IPS-20b (cell line): Measurements from ENCODE around the gene MGAM2.

ENCODE experiments used
- H3K27ac ChIP-seq: one replicate; pipeline ENCODE4 v1.5.1; 2013; ENCODE audit warnings: low read length
- H3K27me3 ChIP-seq: 2 replicates; pipeline ENCODE4 v1.6.1; 2013; ENCODE audit warnings: mild to moderate bottlenecking, low read length, inconsistent platforms; ENCODE audit not compliant: insufficient read depth
- H3K36me3 ChIP-seq: 2 replicates; pipeline ENCODE4 v1.6.1; 2013; ENCODE audit warnings: low read depth, mild to moderate bottlenecking, inconsistent platforms, low read length, moderate library complexity; ENCODE audit not compliant: insufficient read depth
- H3K4me1 ChIP-seq: 2 replicates; pipeline ENCODE4 v1.6.1; 2013; ENCODE audit warnings: mild to moderate bottlenecking, control low read depth, inconsistent platforms, low read length, moderate library complexity; ENCODE audit not compliant: insufficient read depth
- H3K4me3 ChIP-seq: 2 replicates; pipeline ENCODE4 v1.5.1; 2013; ENCODE audit warnings: mild to moderate bottlenecking, low read length, inconsistent platforms
- H3K9ac ChIP-seq: 2 replicates; pipeline ENCODE4 v1.6.1; 2013; ENCODE audit warnings: low read depth, mild to moderate bottlenecking, inconsistent platforms, low read length, moderate library complexity
- H3K9me3 ChIP-seq: 2 replicates; pipeline ENCODE4 v1.6.1; 2013; ENCODE audit warnings: mild to moderate bottlenecking, low read depth, low read length, inconsistent platforms; ENCODE audit not compliant: insufficient read depth

MGAM2 gene

DNA sequence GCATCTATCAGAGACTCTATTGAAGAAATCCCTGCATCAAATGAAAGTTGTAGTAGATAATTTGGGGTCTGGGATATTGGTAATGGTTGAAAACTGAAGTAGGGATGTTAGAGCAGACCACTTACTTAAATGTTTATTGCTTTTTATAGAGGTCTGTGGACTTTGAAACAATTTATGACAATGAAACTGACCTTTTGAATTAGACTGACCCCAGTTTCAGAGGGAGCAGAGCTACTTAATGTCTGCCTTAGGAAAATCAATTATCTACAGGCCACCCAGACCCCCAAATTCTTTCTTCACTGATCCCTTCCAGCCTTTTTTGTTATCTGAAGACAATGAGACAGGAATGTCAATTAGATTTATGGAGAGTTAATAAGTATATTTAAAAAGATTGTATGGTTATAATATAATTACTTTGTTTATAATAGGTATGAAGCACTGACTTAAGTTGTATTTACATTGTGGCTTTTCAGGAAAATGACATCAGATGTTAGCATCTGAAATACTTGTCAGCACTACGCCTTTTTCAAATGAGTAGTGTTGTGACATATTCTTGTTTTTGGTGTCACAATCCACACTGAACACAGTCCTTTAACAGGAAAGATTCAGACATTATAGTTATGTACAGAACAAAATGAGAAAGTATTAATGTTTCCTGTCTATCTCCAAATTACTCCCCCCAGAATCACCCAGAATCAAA lies 13.9 kb downstream of the MGAM2 start:
- Histone ChIP-seq H3K4me3 (no peak overlapping the region), H3K27me3 (no peaks in the 10 kb centered on the region), H3K9me3 (no peaks in the 10 kb centered on the region), H3K36me3 (no peaks in the 10 kb centered on the region), H3K9ac (no peak overlapping the region), H3K4me1 (no peaks in the 10 kb centered on the region), H3K27ac (no peak overlapping the region)

DNA sequence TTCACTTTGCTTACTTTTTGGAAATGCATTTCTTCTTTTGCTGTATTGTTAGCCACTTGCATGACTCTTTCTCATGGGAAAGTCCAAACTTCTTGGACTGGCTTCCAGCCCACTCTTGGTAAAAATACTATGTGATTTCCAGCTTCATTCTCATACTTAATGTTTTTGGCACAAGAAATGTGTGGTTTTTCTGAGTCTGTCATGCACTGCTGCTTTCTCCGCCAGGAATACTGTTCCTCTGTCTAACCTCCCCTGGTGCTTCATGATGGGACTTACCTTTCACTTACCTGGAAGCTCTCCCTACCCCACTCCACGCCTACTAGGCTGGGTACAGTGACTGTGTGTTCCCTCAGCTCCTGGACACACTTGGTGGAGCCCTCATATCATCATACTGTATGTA lies 18.7 kb downstream of the MGAM2 start:
- Histone ChIP-seq H3K9me3 (no peaks in the 10 kb centered on the region), H3K27me3 (no peaks in the 10 kb centered on the region), H3K9ac (no peak overlapping the region), H3K4me3 (no peak overlapping the region), H3K4me1 (peaks cover 3% of the 10 kb centered on the region; the same call in 1 of the 2 replicates), H3K36me3 (no peaks in the 10 kb centered on the region), H3K27ac (no peak overlapping the region)

DNA sequence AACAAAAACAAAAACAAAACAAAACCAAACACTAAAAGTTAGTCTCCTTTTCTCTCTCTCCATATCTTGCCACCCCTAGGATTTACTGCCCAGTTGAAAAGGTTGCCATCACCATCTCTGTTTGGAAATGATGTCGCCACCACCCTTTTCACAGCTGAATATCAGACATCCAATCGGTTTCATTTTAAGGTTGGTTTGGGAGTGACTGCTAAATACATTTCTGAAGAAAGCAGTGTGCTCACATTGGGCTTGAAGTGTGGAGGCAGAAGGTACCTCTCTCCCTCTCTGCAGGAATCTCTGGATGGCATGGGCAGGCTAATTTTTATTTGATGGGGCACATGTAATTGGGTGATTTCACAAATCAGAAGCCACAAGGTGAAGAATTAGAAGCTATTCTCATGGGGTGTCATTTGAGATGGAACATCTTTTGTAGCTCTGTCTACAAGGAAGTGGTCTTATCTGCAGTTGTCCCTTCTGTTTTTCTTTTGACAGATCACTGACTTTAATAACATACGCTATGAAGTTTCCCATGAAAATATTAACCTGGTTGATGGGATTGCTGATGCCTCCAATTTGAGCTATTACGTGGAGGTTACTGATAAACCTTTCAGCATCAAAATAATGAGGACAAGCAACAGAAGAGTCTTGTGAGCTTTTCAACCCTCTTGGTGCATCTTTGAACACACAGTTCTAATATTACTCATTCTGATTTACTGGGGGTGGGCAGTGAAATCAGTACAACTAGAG lies 20.1 kb downstream of the MGAM2 start:
- Histone ChIP-seq H3K9me3 (no peaks in the 10 kb centered on the region), H3K27ac (no peak overlapping the region), H3K9ac (no peak overlapping the region), H3K4me3 (no peak overlapping the region), H3K36me3 (no peaks in the 10 kb centered on the region), H3K27me3 (no peaks in the 10 kb centered on the region), H3K4me1 (peaks cover 3% of the 10 kb centered on the region; the same call in 1 of the 2 replicates)

DNA sequence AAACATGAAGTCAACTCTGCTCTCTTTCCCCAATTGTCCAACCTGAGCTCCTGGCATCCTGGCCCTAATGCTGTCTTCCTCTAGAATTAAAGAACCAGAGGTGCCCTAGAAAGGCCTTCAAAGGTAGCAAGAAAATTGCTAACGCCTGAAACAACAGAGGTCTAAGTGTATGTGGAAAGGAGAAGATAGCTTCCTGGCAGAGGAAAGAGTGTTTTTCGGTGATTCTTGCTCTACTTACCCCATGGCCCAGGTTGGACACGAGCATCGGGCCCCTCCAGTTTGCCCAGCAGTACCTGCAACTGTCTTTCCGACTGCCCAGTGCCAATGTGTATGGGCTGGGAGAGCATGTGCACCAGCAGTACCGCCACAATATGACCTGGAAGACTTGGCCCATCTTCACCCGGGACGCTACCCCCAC lies 22.2 kb downstream of the MGAM2 start:
- H3K9ac ChIP-seq, result no peak overlapping the region
- no peaks in the 10 kb centered on the region for H3K27me3 ChIP-seq

DNA sequence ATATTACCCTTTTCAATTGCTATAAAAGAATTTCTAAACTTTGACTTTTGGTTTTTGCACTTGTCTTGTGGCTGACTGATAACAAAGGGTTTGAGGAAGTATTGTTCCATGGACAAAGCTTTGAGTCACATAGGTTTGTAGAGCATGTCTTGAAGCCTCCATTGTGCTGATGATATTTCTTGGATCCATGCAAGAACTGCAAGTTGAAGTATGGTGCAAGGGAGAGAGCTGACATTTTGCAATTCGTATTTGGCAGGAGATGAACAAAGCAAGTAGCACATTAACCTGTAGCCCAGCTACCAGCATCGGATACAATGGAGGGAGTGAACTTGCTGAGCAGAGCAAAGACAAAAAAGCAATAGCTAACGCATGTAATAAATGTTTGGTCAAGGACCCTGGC lies 23.4 kb downstream of the MGAM2 start:
- Histone ChIP-seq H3K9ac (no peak overlapping the region), H3K36me3 (no peaks in the 10 kb centered on the region), H3K4me1 (peaks cover 3% of the 10 kb centered on the region; the same call in 1 of the 2 replicates), H3K9me3 (no peaks in the 10 kb centered on the region), H3K27me3 (no peaks in the 10 kb centered on the region), H3K4me3 (no peak overlapping the region), H3K27ac (no peak overlapping the region)

More for the DNA sequence above, 22.2 kb downstream of the MGAM2 start:
- H3K4me3 ChIP-seq, result no peak overlapping the region
- H3K4me1 ChIP-seq, result peaks cover 3% of the 10 kb centered on the region; the same call in 1 of the 2 replicates
- no peaks in the 10 kb centered on the region for H3K36me3 ChIP-seq
- no peak overlapping the region for H3K27ac ChIP-seq
- no peaks in the 10 kb centered on the region for H3K9me3 ChIP-seq

DNA sequence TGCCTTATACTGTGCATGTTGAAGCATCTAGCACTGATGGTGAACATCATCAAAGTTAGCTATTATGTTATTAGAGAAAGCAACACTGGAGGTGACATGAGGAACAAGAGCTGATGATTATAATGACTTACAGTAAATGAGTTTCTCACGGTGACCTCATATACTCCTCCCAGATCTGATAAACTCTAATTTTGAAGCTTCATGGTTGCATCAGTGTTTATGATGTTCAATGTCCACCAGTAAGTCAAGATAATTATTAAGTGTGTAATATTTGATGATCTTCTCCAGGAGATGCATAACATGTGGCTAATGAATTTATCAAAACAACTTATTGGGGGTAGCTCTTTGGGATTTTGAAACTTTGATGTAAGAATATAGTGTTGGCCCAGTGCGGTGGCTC lies 27.5 kb downstream of the MGAM2 start:
- H3K36me3 ChIP-seq, result no peaks in the 10 kb centered on the region
- H3K27me3 ChIP-seq, result no peaks in the 10 kb centered on the region
- no peak overlapping the region for H3K27ac ChIP-seq
- H3K9me3 ChIP-seq, result no peaks in the 10 kb centered on the region
- H3K4me1 ChIP-seq, result peaks cover 3% of the 10 kb centered on the region; the same call in 1 of the 2 replicates
- H3K4me3 ChIP-seq, result no peak overlapping the region
- H3K9ac ChIP-seq, result no peak overlapping the region

DNA sequence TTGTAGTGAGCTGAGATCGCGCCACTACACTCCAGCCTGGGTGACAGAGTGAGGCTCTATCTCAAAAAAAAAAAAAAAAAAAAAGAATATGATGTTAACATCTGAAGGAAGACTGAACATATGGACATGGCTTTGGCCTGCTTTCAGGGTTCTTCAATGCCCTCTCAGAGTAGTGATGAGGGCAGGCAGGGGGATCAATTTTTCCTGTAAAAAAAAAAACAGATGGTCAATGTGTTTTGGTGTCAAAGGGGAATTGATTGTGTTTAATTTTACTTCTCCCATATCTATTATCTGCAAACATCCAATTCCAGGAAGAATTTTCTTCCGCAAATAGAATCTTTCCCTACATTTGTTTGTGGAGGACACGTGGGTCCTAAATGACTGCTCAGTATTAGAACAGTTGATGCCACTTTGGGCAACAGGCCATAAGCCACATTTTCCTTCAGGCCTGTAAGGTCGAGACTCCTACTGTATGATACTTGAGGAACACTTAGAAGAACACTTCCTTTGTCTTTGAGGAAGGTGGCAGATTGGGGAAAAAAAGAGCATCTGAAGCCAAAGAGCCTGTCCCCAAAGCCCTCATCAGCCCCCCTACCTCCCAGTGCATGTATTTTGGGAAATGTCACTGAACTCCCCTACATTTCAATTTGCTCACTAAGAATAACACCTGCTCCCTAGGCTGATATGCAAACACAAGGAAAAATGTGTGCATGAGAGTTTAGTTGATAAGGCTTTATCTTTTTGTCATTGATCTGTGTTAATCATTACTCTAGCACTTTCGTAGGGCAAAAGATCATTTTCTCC lies 28.3 kb downstream of the MGAM2 start:
- peaks cover 3% of the 10 kb centered on the region; the same call in 1 of the 2 replicates for H3K4me1 ChIP-seq
- no peak overlapping the region for H3K27ac ChIP-seq
- H3K36me3 ChIP-seq, result no peaks in the 10 kb centered on the region

DNA sequence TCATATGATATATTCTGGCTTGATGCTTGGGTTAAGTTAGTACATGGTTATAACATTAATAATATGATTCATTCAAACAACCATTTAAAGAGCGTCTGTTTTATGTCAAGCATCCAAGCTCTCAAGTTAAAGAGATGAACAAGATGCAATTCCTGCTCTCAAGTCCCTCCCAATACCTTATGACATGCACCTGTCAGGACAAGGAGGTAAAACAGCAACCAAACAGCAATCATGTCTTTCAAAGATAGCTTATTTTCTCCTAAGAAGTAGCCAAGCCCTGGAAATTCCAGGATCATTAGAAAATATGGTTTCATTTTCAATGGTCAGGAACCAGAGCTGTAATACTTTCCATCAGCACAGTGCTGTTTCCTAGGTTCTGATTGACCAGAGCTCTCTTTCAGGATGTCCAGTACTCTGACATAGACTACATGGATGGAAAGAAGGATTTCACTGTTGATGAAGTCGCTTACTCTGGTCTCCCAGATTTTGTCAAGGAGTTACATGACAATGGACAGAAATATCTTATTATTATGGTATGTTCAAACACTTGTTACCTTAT lies 29.0 kb downstream of the MGAM2 start:
- no peaks in the 10 kb centered on the region for H3K36me3 ChIP-seq
- no peak overlapping the region for H3K9ac ChIP-seq
- H3K27ac ChIP-seq, result no peak overlapping the region
- no peaks in the 10 kb centered on the region for H3K9me3 ChIP-seq
- no peaks in the 10 kb centered on the region for H3K4me1 ChIP-seq
- H3K27me3 ChIP-seq, result no peaks in the 10 kb centered on the region
- H3K4me3 ChIP-seq, result no peak overlapping the region

More for the DNA sequence above, 28.3 kb downstream of the MGAM2 start:
- H3K9ac ChIP-seq, result no peak overlapping the region
- H3K9me3 ChIP-seq, result no peaks in the 10 kb centered on the region
- no peaks in the 10 kb centered on the region for H3K27me3 ChIP-seq
- H3K4me3 ChIP-seq, result no peak overlapping the region

DNA sequence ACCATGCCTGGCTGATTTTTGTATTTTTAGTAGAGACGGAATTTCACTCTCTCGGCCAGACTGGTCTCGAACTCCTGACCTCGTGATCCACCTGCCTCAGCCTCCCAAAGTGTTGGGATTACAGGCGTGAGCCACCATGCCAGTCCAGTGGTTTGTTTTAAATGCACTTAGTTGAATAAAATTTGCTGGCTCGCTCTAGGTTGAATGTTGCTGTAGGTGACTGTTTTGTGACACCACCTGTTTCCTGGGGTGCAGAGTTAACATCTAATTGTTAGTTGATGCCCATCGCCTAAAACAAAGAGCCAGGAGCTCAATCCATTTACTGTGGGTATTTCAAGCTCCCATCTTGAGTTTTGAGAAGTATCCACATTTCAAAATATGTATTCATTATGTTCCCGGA lies 31.2 kb downstream of the MGAM2 start:
- H3K9me3 ChIP-seq, result no peaks in the 10 kb centered on the region
- H3K4me1 ChIP-seq, result no peaks in the 10 kb centered on the region; the same call in 1 of the 2 replicates
- H3K36me3 ChIP-seq, result no peaks in the 10 kb centered on the region
- no peaks in the 10 kb centered on the region for H3K27me3 ChIP-seq
- H3K27ac ChIP-seq, result no peak overlapping the region
- no peak overlapping the region for H3K4me3 ChIP-seq
- no peak overlapping the region for H3K9ac ChIP-seq

DNA sequence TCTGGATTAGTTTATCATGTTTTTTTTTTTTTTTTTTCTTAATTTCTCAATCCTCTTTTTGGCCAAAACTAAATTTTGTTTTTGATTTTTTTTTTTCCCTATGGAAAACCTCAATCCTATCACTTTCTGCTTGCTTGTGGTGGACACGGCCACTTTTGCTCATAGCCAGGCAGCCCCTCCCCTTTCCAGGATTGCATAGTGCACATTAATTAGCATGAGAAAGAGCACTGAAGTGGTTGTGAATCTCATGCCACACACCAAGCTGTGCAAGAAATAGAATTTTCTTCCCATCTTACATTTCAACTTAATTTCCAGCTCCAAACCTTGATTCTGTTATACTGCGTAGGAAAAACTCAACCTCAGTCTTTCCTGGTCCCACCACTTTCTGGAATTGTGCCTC lies 34.6 kb downstream of the MGAM2 start:
- Histone ChIP-seq H3K4me3 (no peak overlapping the region), H3K4me1 (no peaks in the 10 kb centered on the region; the same call in 1 of the 2 replicates), H3K27ac (no peak overlapping the region), H3K27me3 (no peaks in the 10 kb centered on the region), H3K9ac (no peak overlapping the region), H3K9me3 (no peaks in the 10 kb centered on the region), H3K36me3 (no peaks in the 10 kb centered on the region)

DNA sequence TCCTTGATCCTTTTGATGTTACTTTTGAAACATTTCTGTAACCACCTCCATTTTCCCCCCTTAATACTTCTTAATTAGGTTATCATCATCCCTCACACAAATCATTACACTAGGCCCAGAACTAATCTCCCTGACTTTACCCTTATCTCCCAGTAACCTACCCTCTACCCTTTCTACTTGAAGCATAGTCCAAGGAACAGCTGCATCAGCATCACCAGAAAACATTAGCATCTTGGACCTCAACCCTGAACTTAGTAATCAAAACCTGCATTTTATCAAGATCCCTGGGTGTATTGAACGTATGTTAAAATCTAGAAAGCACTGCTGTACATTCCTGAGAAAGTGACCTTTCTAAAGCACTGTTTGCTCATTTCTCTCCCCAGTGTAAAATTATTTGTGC lies 38.8 kb downstream of the MGAM2 start:
- H3K27ac ChIP-seq, result no peak overlapping the region
- H3K9me3 ChIP-seq, result no peaks in the 10 kb centered on the region
- no peak overlapping the region for H3K9ac ChIP-seq
- no peaks in the 10 kb centered on the region; the same call in 1 of the 2 replicates for H3K4me1 ChIP-seq
- H3K4me3 ChIP-seq, result no peak overlapping the region
- H3K27me3 ChIP-seq, result no peaks in the 10 kb centered on the region
- no peaks in the 10 kb centered on the region for H3K36me3 ChIP-seq
